H1 (cell line): ENCODE results near the gene MAP2K5. TPM values are rescaled to one million over a fixed set of nuclear protein-coding genes. Genes with fewer than 3 reads are reported as not detected.

ENCODE experiments used
- CEBPB ChIP-seq: IDR thresholded peaks from 2 replicates; pipeline ENCODE4 v1.6.1; 2012; ENCODE audit warnings: low read depth, low read length
- GTF2F1 ChIP-seq: IDR thresholded peaks from 2 replicates; pipeline ENCODE4 v1.6.1; 2012; ENCODE audit warnings: low read depth, low read length, improper control_type of control experiment, borderline replicate concordance
- KDM1A ChIP-seq: fragments of 200-600, 300-600 bp; sonication (generic); IDR thresholded peaks from 2 replicates; pipeline ENCODE4 v1.7.1; 2016; ENCODE audit warnings: mild to moderate bottlenecking, low read length, borderline replicate concordance
- KDM5A ChIP-seq: fragments of 200-600 bp; IDR thresholded peaks from 2 replicates; pipeline ENCODE4 v1.7.1; 2012; ENCODE audit warnings: mild to moderate bottlenecking, low read length, inconsistent platforms, mixed read lengths
- POLR2AphosphoS5 ChIP-seq: IDR thresholded peaks from 2 replicates; pipeline ENCODE4 v1.6.1; 2011; ENCODE audit warnings: low read depth, low read length
- SIRT6 ChIP-seq: IDR thresholded peaks from one replicate; pipeline ENCODE4 v1.7.1; 2012; ENCODE audit warnings: low read length, inconsistent platforms
- polyA plus RNA-seq, 7 experiments: library from polyadenylated mRNA; depleted of rRNA in 3 of 7; stranded (reverse) in 5 of 7; unstranded in 2 of 7; fragments of >200 nt in 5 of 7; fragments of 200-250 nt in 2 of 7; gene quantifications; 1 replicate in 5 of 7; 2 replicates in 1 of 7; 4 replicates in 1 of 7; pipeline versions ENCODE4 v1.2.1 to v1.2.3, GENCODE V29; 2011 to 2013; ENCODE audit warnings: missing spikeins in 2 of 7, mixed read lengths in 2 of 7
- total RNA-seq: library from RNA; stranded (reverse); fragmentation: NEBNext Ultra II Directional; extraction: Animal tissue kit (Norgen Biotek cat#: 25700); gene quantifications from 2 replicates; pipeline ENCODE4 v1.2.1, GENCODE V29; 2021

Gene MAP2K5
- total and polyA plus RNA-seq, 2 of the 8 experiments (the other 6 are each of a cell fraction or from before 2014, with no cell fraction given) = 4.4 to 15.8 TPM

GRCh38 chr15:67512933-67513714 lies 29.4 kb upstream of the MAP2K5 start (continued):
- TF ChIP-seq KDM5A (no peak), SIRT6 (no peak), POLR2AphosphoS5 (no peak), KDM1A (no peak), CEBPB (no peak), GTF2F1 (no peak)
